HG03097 (cell line): ENCODE data around the gene HNRNPLL.
"Not testable (repeated sequence)": the region's sequence is repeated elsewhere in the genome, so short reads cannot be mapped to it uniquely, and the experiment has no call there.

Source experiments
- ATAC-seq: cut with Tn5 transposase; IDR thresholded peaks from one replicate; pipeline ENCODE4 v1.9.1; 2021; ENCODE audit not compliant: unreplicated experiment, low FRiP score

HNRNPLL gene

GRCh38 chr2:38557217-38557616, 45.5 kb downstream of the HNRNPLL start:
- ATAC-seq = no peak

GRCh38 chr2:38556006-38556801, 46.5 kb downstream of the HNRNPLL start:
- ATAC-seq = no peak

- ATAC-seq = no peak
Observed at GRCh38 chr2:38554973-38555595, 47.6 kb downstream of the HNRNPLL start.

GRCh38 chr2:38553554-38553953, 49.2 kb downstream of the HNRNPLL start:
- no peak for ATAC-seq

GRCh38 chr2:38552259-38552658, 50.5 kb downstream of the HNRNPLL start:
- no peak for ATAC-seq

GRCh38 chr2:38551746-38552145, 51.0 kb downstream of the HNRNPLL start:
- ATAC-seq = no peak

GRCh38 chr2:38551171-38551570, 51.6 kb downstream of the HNRNPLL start:
- no peak for ATAC-seq

- ATAC-seq = no peak
Observed at GRCh38 chr2:38549851-38550250, 52.9 kb downstream of the HNRNPLL start.

- no peak for ATAC-seq
Observed at GRCh38 chr2:38549071-38549704, 53.5 kb downstream of the HNRNPLL start.

GRCh38 chr2:38547791-38548190, 54.9 kb downstream of the HNRNPLL start:
- ATAC-seq = no peak

- no peak for ATAC-seq
Observed at GRCh38 chr2:38546585-38546984, 56.1 kb downstream of the HNRNPLL start.

- ATAC-seq = no peak
Observed at GRCh38 chr2:38546064-38546463, 56.7 kb downstream of the HNRNPLL start.

- not testable (repeated sequence) for ATAC-seq
Observed at GRCh38 chr2:38542248-38542631, 60.5 kb downstream of the HNRNPLL start.

- no peak for ATAC-seq
Observed at GRCh38 chr2:38540580-38541286, 62.0 kb downstream of the HNRNPLL start.

- no peak for ATAC-seq
Observed at GRCh38 chr2:38539086-38539485, 63.6 kb downstream of the HNRNPLL start.

GRCh38 chr2:38537937-38538525, 64.7 kb downstream of the HNRNPLL start:
- no peak for ATAC-seq

- not testable (repeated sequence) for ATAC-seq
Observed at GRCh38 chr2:38537296-38537695, 65.4 kb downstream of the HNRNPLL start.

GRCh38 chr2:38535744-38536506, 66.8 kb downstream of the HNRNPLL start:
- ATAC-seq = peak; percentile 51

GRCh38 chr2:38535404-38535743, 67.4 kb downstream of the HNRNPLL start:
- ATAC-seq = no peak

- ATAC-seq = no peak
Observed at GRCh38 chr2:38534746-38535403, 67.9 kb downstream of the HNRNPLL start.
